Forelimb muscle (tissue), 1 donor: Measurements from ENCODE around the gene SLC39A10. TPM values are rescaled to one million over a fixed set of nuclear protein-coding genes. Genes with fewer than 3 reads are reported as not detected.

Source experiments
- DNase-seq: peaks from one replicate; pipeline ENCODE4 v3.0.0-alpha.2; 2013; ENCODE audit warnings: low read depth
- polyA plus RNA-seq: library from polyadenylated mRNA; unstranded; fragments of 120-200 nt; gene quantifications from one replicate; pipeline ENCODE4 v1.2.1, GENCODE V29; 2013; ENCODE audit not compliant: insufficient read length

SLC39A10 gene
- polyA plus RNA-seq, 1 donor, result 21.3 TPM

- DNase-seq, result no peak
Observed at GRCh38 chr2:195727106-195727505, 70.1 kb downstream of the SLC39A10 start.

- no peak for DNase-seq
Observed at GRCh38 chr2:195730912-195731311, 73.9 kb downstream of the SLC39A10 start.

GRCh38 chr2:195732574-195732973, 75.5 kb downstream of the SLC39A10 start:
- no peak for DNase-seq

GRCh38 chr2:195733831-195734230, 76.8 kb downstream of the SLC39A10 start:
- no peak for DNase-seq

GRCh38 chr2:195734395-195734794, 77.4 kb downstream of the SLC39A10 start:
- no peak for DNase-seq

GRCh38 chr2:195734931-195735330, 77.9 kb downstream of the SLC39A10 start:
- DNase-seq, result no peak

GRCh38 chr2:195735347-195735746, 78.3 kb downstream of the SLC39A10 start:
- no peak for DNase-seq

- DNase-seq, result no peak
Observed at GRCh38 chr2:195737511-195738325, 80.7 kb downstream of the SLC39A10 start.

- no peak for DNase-seq
Observed at GRCh38 chr2:195741191-195741590, 84.2 kb downstream of the SLC39A10 start.

- DNase-seq, result no peak
Observed at GRCh38 chr2:195756218-195756942, 99.4 kb downstream of the SLC39A10 start.

- DNase-seq, result no peak
Observed at GRCh38 chr2:195758846-195759245, 101.8 kb downstream of the SLC39A10 start.

GRCh38 chr2:195759877-195760276, 102.9 kb downstream of the SLC39A10 start:
- no peak for DNase-seq

- DNase-seq, result no peak
Observed at GRCh38 chr2:195763866-195764265, 106.8 kb downstream of the SLC39A10 start.

- no peak for DNase-seq
Observed at GRCh38 chr2:195766691-195767090, 109.7 kb downstream of the SLC39A10 start.

GRCh38 chr2:195768431-195768830, 111.4 kb downstream of the SLC39A10 start:
- DNase-seq, result no peak

GRCh38 chr2:195769975-195770374, 112.9 kb downstream of the SLC39A10 start:
- no peak for DNase-seq

- no peak for DNase-seq
Observed at GRCh38 chr2:195779491-195779890, 122.5 kb downstream of the SLC39A10 start.

GRCh38 chr2:195782156-195782555, 125.1 kb downstream of the SLC39A10 start:
- no peak for DNase-seq
